GM10266 (cell line): Measurements from ENCODE around the gene ARSK.

Source experiments
- DNase-seq: peaks from one replicate; pipeline ENCODE4 v3.0.0; 2012; ENCODE audit errors: extremely low spot score
- CTCF ChIP-seq: IDR thresholded peaks from 2 replicates; pipeline ENCODE4 v1.5.1; 2012; ENCODE audit warnings: mild to moderate bottlenecking, low read depth; ENCODE audit not compliant: control insufficient read depth, insufficient read depth; ENCODE audit errors: missing control alignments

ARSK gene

GRCh38 chr5:95562282-95562681 lies 7.4 kb downstream of the ARSK start:
- DNase-seq, result no peak
- no peak for TF ChIP-seq CTCF

GRCh38 chr5:95563367-95563766 lies 8.5 kb downstream of the ARSK start:
- no peak for TF ChIP-seq CTCF
- DNase-seq, result no peak

- no peak for DNase-seq
- TF ChIP-seq CTCF, result no peak
Measured at GRCh38 chr5:95564450-95564849, 9.5 kb downstream of the ARSK start.

GRCh38 chr5:95565280-95565920 lies 10.5 kb downstream of the ARSK start:
- TF ChIP-seq CTCF, result no peak

GRCh38 chr5:95572016-95572415 lies 17.1 kb downstream of the ARSK start:
- TF ChIP-seq CTCF, result no peak
- no peak for DNase-seq

More at GRCh38 chr5:95565280-95565920, 10.5 kb downstream of the ARSK start:
- no peak for DNase-seq

GRCh38 chr5:95581576-95581975 lies 26.7 kb downstream of the ARSK start:
- no peak for DNase-seq
- no peak for TF ChIP-seq CTCF

- TF ChIP-seq CTCF, result no peak
- DNase-seq, result no peak
Measured at GRCh38 chr5:95583992-95584391, 29.1 kb downstream of the ARSK start.
